ENCODE results near the gene GPC3. TPM values are rescaled to one million over a fixed set of nuclear protein-coding genes. Genes with fewer than 3 reads are reported as not detected.

Gene GPC3
- total and polyA plus RNA-seq, 2 donors (not counting 3 experiments of a cell fraction or from before 2014, with no cell fraction given) = not detected

DNA sequence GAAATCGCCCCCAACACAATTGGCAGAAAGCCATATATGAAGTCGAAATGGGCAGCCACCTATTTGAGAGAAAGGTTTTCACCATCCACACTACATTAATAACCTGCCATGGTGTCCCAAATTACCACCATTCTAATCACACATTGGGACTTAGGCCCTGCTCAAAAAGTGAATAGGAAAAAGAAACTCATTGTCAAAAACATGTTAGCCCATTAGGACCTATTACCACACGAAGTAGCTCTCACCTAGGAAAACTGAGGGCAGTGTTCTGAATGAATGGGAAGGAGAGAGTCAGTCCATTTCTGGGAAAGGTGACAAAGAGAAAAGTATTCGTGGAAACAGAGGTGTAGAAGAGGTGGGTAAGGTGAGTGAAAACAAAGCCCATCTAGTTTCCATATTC, 60.8 kb downstream of the GPC3 start:
- H3K9ac ChIP-seq (replicated peaks; ENCODE audit: extremely low read depth, insufficient read depth, low read length) = no peak overlapping the region
- H3K4me1 ChIP-seq (ENCODE audit: control insufficient read depth, extremely low read depth, insufficient read depth, low read length) = no peaks in the 10 kb centered on the region
- no peak overlapping the region for H3K4me2 ChIP-seq (ENCODE audit: insufficient read depth, low read length)
- TF ChIP-seq FOS (IDR thresholded peaks at IDR 0.05; ENCODE audit: borderline replicate concordance, insufficient read depth, low read length) (no peak), MYC (IDR thresholded peaks at IDR 0.05; ENCODE audit: low read depth, low read length) (no peak), POLR2A (IDR thresholded peaks at IDR 0.05; ENCODE audit: low read depth, low read length) (no peak), POLR2AphosphoS5 (IDR thresholded peaks at IDR 0.05; ENCODE audit: insufficient read depth, low read depth, low read length) (no peak), GATA2 (IDR thresholded peaks at IDR 0.05; ENCODE audit: insufficient read depth, insufficient read length, low read depth, low read length) (no peak), JUN (IDR thresholded peaks at IDR 0.05; ENCODE audit: borderline replicate concordance, insufficient read depth, insufficient read length, low read depth) (no peak), EZH2 (IDR thresholded peaks at IDR 0.05; ENCODE audit: borderline replicate concordance, low read depth, low read length, severe bottlenecking) (no peak)
- TF ChIP-seq, protein P1, sequence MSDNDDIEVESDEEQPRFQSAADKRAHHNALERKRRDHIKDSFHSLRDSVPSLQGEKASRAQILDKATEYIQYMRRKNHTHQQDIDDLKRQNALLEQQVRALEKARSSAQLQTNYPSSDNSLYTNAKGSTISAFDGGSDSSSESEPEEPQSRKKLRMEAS (IDR thresholded peaks at IDR 0.05; ENCODE audit: insufficient read depth, insufficient read length) = no peak
- TF ChIP-seq, protein P2, sequence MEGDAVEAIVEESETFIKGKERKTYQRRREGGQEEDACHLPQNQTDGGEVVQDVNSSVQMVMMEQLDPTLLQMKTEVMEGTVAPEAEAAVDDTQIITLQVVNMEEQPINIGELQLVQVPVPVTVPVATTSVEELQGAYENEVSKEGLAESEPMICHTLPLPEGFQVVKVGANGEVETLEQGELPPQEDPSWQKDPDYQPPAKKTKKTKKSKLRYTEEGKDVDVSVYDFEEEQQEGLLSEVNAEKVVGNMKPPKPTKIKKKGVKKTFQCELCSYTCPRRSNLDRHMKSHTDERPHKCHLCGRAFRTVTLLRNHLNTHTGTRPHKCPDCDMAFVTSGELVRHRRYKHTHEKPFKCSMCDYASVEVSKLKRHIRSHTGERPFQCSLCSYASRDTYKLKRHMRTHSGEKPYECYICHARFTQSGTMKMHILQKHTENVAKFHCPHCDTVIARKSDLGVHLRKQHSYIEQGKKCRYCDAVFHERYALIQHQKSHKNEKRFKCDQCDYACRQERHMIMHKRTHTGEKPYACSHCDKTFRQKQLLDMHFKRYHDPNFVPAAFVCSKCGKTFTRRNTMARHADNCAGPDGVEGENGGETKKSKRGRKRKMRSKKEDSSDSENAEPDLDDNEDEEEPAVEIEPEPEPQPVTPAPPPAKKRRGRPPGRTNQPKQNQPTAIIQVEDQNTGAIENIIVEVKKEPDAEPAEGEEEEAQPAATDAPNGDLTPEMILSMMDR (IDR thresholded peaks at IDR 0.05; ENCODE audit: extremely low read depth in 1 of 2, insufficient read depth in 1 of 2, low read depth in 1 of 2, low read length in 2 of 2) = no peak
- FAIRE-seq (no peak), DNase-seq (ENCODE audit: low read depth, low spot score) (no peak)
- H3K36me3 ChIP-seq (ENCODE audit: control insufficient read depth in 2 of 2, extremely low read depth in 1 of 2, insufficient read depth in 2 of 2, low read length in 2 of 2) = no peaks in the 10 kb centered on the region
- H3K79me2 ChIP-seq (ENCODE audit: control insufficient read depth, insufficient read depth, low read length) = no peaks in the 10 kb centered on the region
- H3K27me3 ChIP-seq (ENCODE audit: control insufficient read depth in 2 of 2, insufficient read depth in 2 of 2, low read length in 2 of 2) = no peaks in the 10 kb centered on the region
- no peak overlapping the region for H2AFZ ChIP-seq (ENCODE audit: low read depth, low read length)
- ChIA-PET CTCF (no interaction called here), POLR2A (no interaction called here)
- dilution Hi-C loops (cut with MboI; ENCODE audit: extremely low pct_ligation_motif_present, low sequenced_read_pairs) (no loop called here), intact Hi-C loops (cut with micrococcal nuclease) (loop anchor here (5.0 kb wide), 1 partner anchor 132 kb away; no protein-coding TSS in a partner anchor)
- no peak overlapping the region for H3K27ac ChIP-seq (ENCODE audit: insufficient read depth, low read depth, low read length)
- BruUV-seq (replicated peaks) = no TSS peak
- H4K20me1 ChIP-seq (replicated peaks; ENCODE audit: control insufficient read depth, extremely low read depth, insufficient read depth, low read length) = no peaks in the 10 kb centered on the region
- no peak overlapping the region for H3K4me3 ChIP-seq (replicated peaks in 1 of 3; ENCODE audit: insufficient read depth in 1 of 3, low read depth in 1 of 3, low read length in 3 of 3)
- no peaks in the 10 kb centered on the region for H3K9me1 ChIP-seq (replicated peaks; ENCODE audit: control insufficient read depth, extremely low read depth, insufficient read depth, low read length)
- no peaks in the 10 kb centered on the region for H3K9me3 ChIP-seq (replicated peaks; ENCODE audit: control insufficient read depth, insufficient read depth, low read length)
